ENCODE data around the gene CTNNBIP1. TPM values are rescaled to one million over a fixed set of nuclear protein-coding genes. Genes with fewer than 3 reads are reported as not detected.
A peak's percentile ranks its signal among the peaks of the same experiment; 100 is the strongest.

Gene CTNNBIP1
- total RNA-seq, 1 donor from 2014 or later = 24.2 TPM

DNA sequence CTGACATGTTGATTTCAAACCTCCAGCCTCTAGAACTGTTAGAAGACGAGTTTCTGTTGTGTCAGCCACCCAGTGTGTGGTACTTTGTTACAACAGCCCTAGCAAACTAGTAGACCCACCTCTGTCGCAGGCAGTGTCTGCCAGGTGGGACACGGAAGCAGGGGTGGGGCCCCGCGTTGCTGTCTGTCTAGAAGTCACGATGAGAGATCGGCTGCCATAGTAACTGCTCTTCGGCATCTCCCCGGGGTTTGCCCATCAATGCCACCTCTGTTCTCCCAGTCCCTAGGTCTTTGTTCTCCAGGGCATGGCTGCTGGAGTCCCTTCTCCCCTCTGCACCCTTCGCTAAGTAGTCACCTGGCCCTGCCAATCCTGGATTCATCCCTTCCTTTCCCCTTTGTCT is 71.1 kb downstream of the CTNNBIP1 start:
- DNase-seq (ENCODE audit: low spot score) (no peak), ATAC-seq (no peak)

DNA sequence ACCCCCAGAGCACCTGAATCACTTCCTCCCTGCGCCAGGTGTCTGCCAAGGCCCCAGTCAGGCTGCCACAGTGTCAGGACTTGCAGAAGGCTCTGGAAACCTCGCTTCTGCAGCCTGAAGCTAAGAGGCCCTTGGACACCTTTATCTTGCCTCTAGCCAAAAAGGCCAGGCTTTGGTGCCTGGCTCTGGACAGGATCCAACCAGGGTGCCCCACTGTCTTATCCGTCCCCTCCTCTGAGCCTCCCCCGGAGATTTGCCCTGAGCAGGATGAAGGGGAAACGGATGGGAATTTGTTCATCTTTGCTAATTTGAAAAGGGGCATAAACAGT is 73.5 kb downstream of the CTNNBIP1 start:
- DNase-seq (ENCODE audit: low spot score) = no peak
- ATAC-seq = no peak

GRCh38 chr1:9835758-9836631 is 74.1 kb downstream of the CTNNBIP1 start:
- DNase-seq (ENCODE audit: low spot score) (no peak), ATAC-seq (peak; percentile 67)

GRCh38 chr1:9835404-9835757 is 74.7 kb downstream of the CTNNBIP1 start:
- DNase-seq (ENCODE audit: low spot score) (no peak), ATAC-seq (no peak)

DNA sequence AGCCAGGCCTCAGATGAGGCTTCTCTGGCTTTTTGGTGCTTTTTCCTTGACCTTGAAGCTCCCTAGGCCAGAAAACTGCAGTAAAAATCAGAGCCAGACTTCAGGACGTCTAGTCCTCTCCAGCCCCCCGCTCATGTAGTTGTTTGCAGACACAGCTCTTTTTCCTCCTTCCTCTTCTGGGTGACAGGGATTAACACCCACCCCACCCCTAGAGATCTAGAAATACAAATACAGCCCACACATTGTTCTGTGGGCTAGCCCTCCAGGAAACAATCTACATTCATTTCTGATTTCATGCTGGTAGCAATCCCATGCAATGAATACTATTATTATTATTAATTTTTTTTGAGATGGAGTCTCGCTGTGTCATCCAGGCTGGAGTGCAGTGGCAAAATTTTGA is 76.4 kb downstream of the CTNNBIP1 start:
- DNase-seq (ENCODE audit: low spot score) (no peak), ATAC-seq (no peak)

DNA sequence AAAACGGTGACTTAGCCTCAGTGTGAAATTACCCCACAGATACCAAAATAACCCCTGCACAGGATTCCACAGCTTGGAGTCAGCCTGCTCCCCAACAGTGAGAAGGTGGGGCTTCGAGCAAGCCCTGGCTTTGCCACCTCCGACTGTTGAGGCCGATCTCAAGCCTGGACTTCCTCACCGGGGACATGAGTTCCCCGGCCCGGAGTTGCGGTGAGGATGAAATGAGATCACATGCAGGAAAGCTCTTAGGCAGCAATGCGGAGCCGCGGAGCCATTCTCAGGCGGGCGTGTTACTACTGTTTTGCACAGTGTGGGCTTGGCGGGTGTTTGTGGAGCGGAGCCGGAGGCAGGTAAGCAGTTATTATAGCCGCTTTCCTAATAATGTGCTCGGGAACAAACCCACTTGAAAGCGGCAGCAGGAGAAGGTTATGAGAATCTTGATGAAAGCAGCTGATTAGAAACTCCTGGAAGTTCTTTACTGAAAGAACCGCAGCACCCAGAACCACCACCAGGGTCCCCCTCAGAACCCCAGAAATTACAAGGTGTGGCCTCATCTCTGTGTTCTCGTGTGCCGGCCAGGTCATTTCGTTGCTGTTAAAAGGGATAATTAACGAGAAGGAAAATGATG is 82.4 kb downstream of the CTNNBIP1 start:
- DNase-seq (ENCODE audit: low spot score) = no peak
- no peak for ATAC-seq

DNA sequence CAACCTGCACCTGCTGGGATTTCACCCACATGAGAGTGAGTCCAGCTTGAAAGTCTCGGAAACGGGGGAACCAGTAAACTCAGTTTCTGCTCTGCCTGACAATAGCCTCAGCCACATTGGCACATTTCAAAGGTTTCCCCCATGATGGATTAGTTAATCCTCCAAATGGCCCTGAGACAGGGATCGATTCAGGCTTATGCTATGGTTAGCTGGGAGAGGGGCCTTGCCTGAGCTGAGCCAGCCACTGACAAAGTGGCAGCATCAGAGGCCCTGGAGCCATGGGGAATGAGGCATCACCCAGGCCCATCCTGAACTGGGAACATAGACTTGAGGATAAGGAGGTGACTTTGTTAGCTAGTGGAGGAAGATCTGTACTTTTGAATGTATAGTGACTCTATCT is 83.5 kb downstream of the CTNNBIP1 start:
- ATAC-seq (no peak), DNase-seq (ENCODE audit: low spot score) (no peak)

- no peak for DNase-seq (ENCODE audit: low spot score)
- ATAC-seq = no peak
These were observed 84.0 kb downstream of the CTNNBIP1 start for GRCh38 chr1:9826087-9826486.

- ATAC-seq (peak; percentile 45), DNase-seq (ENCODE audit: low spot score) (no peak)
These were observed 84.7 kb downstream of the CTNNBIP1 start for GRCh38 chr1:9825093-9826074.

- no peak for DNase-seq (ENCODE audit: low spot score)
These were observed 85.4 kb downstream of the CTNNBIP1 start for GRCh38 chr1:9824702-9825089.

GRCh38 chr1:9823943-9824701 is 85.9 kb downstream of the CTNNBIP1 start, which contains the start of gene CLSTN1:
TSS of gene CLSTN1 (minus strand) at chr1:9823965. CDS start at chr1:9823733, 232 bp downstream.
- peak; percentile 81 for ATAC-seq

More at GRCh38 chr1:9824702-9825089, 85.4 kb downstream of the CTNNBIP1 start:
- no peak for ATAC-seq

DNA sequence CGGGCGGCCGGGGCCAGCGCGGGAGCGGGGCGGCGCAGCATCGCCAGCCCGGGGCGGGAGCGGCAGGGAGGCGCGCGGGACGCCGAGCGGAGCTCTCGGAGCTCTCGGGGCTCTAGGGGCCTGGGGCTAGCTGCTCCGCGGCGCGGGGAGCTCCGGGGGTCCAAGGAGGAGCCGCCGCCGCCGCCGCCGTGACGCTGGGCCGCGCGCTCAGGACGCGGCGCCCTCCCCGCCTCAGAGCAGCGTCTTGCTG is 86.5 kb downstream of the CTNNBIP1 start:
- no peak for DNase-seq (ENCODE audit: low spot score)

More at GRCh38 chr1:9823943-9824701, 85.9 kb downstream of the CTNNBIP1 start, which contains the start of gene CLSTN1:
- peak; percentile 74 for DNase-seq (ENCODE audit: low spot score)

DNA sequence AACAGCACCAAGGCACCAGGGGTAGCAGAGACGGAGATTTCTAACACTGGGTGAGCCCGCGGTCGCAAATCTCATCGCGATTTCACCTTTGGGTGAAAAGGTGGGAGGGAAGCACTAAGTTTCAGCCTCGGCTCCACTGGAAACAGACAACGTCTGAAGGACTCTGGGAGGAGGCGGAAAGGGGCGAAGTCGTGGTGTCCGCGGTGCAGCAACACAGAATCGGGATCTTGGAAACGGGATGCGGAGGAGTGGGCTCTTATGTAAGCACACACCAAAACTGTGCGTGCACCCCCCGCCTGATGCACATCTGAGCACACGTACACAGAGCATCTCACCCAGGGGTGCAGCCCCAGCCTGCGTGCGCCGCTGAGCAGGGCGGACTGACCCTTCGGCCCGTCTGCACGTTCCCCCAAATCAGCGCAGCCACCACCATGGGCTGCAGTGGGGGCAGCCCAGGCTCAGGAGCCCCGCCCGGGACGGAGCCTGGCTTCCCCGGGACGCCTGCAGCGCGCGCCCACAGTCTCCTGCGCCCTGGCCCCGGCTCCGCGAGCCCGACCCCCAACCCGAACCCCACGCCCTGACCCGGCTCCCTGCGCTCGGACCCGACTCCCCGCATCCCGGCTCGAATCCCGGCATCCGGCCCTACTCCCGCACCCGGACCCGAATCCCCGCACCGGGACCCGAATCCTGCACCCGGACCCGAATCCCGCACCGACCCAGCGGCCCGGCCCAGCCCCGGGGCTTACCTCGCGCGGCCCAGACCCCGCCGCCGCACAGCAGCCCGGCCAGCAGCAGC is 87.0 kb downstream of the CTNNBIP1 start:
- no peak for DNase-seq (ENCODE audit: low spot score)
- peak; percentile 4 for ATAC-seq

More for the DNA sequence above, 86.5 kb downstream of the CTNNBIP1 start:
- peak; percentile 55 for ATAC-seq

- DNase-seq (ENCODE audit: low spot score) = no peak
- ATAC-seq = no peak
These were observed 87.6 kb downstream of the CTNNBIP1 start for GRCh38 chr1:9822490-9822889.

GRCh38 chr1:9821710-9822109 is 88.4 kb downstream of the CTNNBIP1 start:
- no peak for ATAC-seq
- no peak for DNase-seq (ENCODE audit: low spot score)

GRCh38 chr1:9820521-9820920 is 89.5 kb downstream of the CTNNBIP1 start:
- no peak for ATAC-seq
- no peak for DNase-seq (ENCODE audit: low spot score)

DNA sequence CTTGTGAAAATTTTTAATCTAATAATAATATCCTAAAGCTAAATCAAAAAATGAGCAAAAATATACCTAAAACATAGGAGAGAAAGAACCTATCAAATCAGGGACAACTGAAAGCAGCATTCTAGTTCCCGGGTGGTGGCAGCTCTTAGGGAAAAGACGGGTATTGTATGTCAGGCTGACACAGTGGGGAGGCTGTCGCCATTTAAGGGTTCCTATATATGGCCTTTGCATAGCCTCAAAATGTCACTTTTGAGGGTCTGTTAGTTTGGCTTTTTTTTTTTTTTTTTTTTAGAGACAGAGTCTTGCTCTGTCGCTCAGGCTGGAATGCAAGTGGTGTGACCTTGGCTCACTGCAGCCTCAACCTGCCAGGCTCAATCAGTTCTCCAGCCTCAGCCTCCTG is 92.3 kb downstream of the CTNNBIP1 start:
- DNase-seq (ENCODE audit: low spot score) = no peak
- ATAC-seq = no peak

- DNase-seq (ENCODE audit: low spot score) = no peak
- no peak for ATAC-seq
These were observed 93.9 kb downstream of the CTNNBIP1 start for GRCh38 chr1:9816199-9816598.

DNA sequence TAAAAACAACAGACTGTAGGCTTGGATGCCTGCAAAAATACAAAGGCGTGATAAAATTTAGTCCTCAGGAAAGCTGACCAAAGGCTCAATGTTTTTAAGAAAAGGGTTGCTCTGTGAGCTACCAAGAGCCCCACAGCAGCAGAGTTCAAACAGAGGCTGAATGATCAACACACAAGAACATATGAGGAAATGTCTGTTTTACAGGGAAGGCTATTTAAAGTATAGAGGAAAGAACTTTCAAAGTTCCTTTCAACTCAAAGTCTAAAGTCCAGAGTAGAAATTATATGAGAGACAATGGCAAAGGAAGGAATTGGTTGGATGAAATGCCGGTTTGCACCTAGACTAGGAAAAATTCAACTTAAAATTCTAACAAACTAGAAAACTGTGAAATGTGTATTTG is 94.9 kb downstream of the CTNNBIP1 start:
- DNase-seq (ENCODE audit: low spot score) = no peak
- ATAC-seq = no peak

GRCh38 chr1:9814619-9815018 is 95.5 kb downstream of the CTNNBIP1 start:
- ATAC-seq = no peak
- no peak for DNase-seq (ENCODE audit: low spot score)

Data from left lobe of liver (tissue), 2 donors.